HepG2 (cell line): ENCODE measurements around the gene AKT2. TPM values are rescaled to one million over a fixed set of nuclear protein-coding genes. Genes with fewer than 3 reads are reported as not detected.

ENCODE experiments used
- ARID5B ChIP-seq: IDR thresholded peaks from 2 replicates; pipeline ENCODE4 v1.4.0; 2020; ENCODE audit warnings: mild to moderate bottlenecking, missing genetic modification reagents
- CEBPB ChIP-seq: IDR thresholded peaks from 2 replicates; pipeline ENCODE4 v1.6.1; 2011; ENCODE audit warnings: low read depth, low read length, improper control_type of control experiment, borderline replicate concordance
- ERF ChIP-seq: IDR thresholded peaks from 2 replicates; pipeline ENCODE4 v1.6.1; 2018; ENCODE audit warnings: missing biosample characterization, missing genetic modification reagents
- FOXC1 ChIP-seq: sonication (generic); formaldehyde crosslinking; IDR thresholded peaks from 2 replicates; pipeline ENCODE4 v1.8.0; 2022; ENCODE audit warnings: mild to moderate bottlenecking, missing genetic modification reagents, borderline replicate concordance
- FOXJ3 ChIP-seq: sonication (generic); formaldehyde crosslinking; IDR thresholded peaks from 2 replicates; pipeline ENCODE4 v1.4.0; 2020; ENCODE audit warnings: missing genetic modification reagents, mild to moderate bottlenecking, borderline replicate concordance
- HHEX ChIP-seq: IDR thresholded peaks from 2 replicates; pipeline ENCODE4 v1.6.1; 2016; ENCODE audit warnings: control low read depth
- HNF4G ChIP-seq, 2 experiments: sonication (generic) in 1 of 2; formaldehyde crosslinking in 1 of 2; IDR thresholded peaks; 2 replicates each; pipeline versions ENCODE4 v1.4.0 to v1.6.1; 2011 to 2020; ENCODE audit warnings: borderline replicate concordance in 2 of 2, low read depth in 2 of 2, mild to moderate bottlenecking in 2 of 2, low read length in 1 of 2, missing genetic modification reagents in 1 of 2, moderate library complexity in 1 of 2
- POGZ ChIP-seq: sonication (generic); formaldehyde crosslinking; IDR thresholded peaks from 2 replicates; pipeline ENCODE4 v1.4.0; 2020; ENCODE audit warnings: mild to moderate bottlenecking, missing genetic modification reagents
- PPARG ChIP-seq: conservative IDR thresholded peaks from 2 replicates; pipeline ENCODE4 v1.6.1; 2016; ENCODE audit warnings: missing biosample characterization, missing genetic modification reagents
- SP140L ChIP-seq: sonication (generic); formaldehyde crosslinking; IDR thresholded peaks from 2 replicates; pipeline ENCODE4 v1.4.0; 2020; ENCODE audit warnings: missing genetic modification reagents, borderline replicate concordance
- SP4 ChIP-seq: sonication (generic); formaldehyde crosslinking; IDR thresholded peaks from 2 replicates; pipeline ENCODE4 v1.8.1; 2023; ENCODE audit warnings: mild to moderate bottlenecking, missing genetic modification reagents
- SRSF1 ChIP-seq: fragments of 200-400 bp; formaldehyde crosslinking; optimal IDR thresholded peaks from 2 replicates; pipeline ENCODE3; 2017; ENCODE audit warnings: mild to moderate bottlenecking, low read depth, low read length, moderate library complexity
- SUZ12 ChIP-seq: fragments of 150-350 bp; IDR thresholded peaks from 2 replicates; pipeline ENCODE4 v1.6.1; 2014; ENCODE audit warnings: low read depth, low read length
- TAF1 ChIP-seq: sonication (generic); formaldehyde crosslinking; IDR thresholded peaks from 2 replicates; pipeline ENCODE4 v1.4.0; 2020; ENCODE audit warnings: missing genetic modification reagents
- ZSCAN5A ChIP-seq: sonication (generic); formaldehyde crosslinking; IDR thresholded peaks from 2 replicates; pipeline ENCODE4 v1.8.0; 2022; ENCODE audit warnings: mild to moderate bottlenecking, missing genetic modification reagents, borderline replicate concordance
- polyA plus RNA-seq, 8 experiments: library from polyadenylated mRNA; depleted of rRNA in 3 of 8; stranded (reverse) in 7 of 8; unstranded in 1 of 8; fragments of >200 nt; fragmentation: Illumina TruSeq in 4 of 8; extraction: Trizol in 4 of 8; gene quantifications; 2 replicates each; pipeline versions ENCODE4 v1.2.1 to v1.2.3, GENCODE V29; 2011 to 2016; ENCODE audit warnings: low read depth in 4 of 8, missing spikeins in 1 of 8, mixed read lengths in 1 of 8; ENCODE audit not compliant: insufficient read depth in 1 of 8
- total RNA-seq, 5 experiments: library from RNA; depleted of rRNA; stranded (reverse); fragments of >200 nt; fragmentation: Illumina TruSeq; extraction: Trizol; gene quantifications; 2 replicates each; pipeline ENCODE4 v1.2.3, GENCODE V29; 2016; ENCODE audit warnings: low read depth in 1 of 5
- TF ChIP-seq, protein P1 (sequence below): sonication (generic); formaldehyde crosslinking; IDR thresholded peaks from 2 replicates; pipeline ENCODE4 v1.8.1; 2023; ENCODE audit warnings: mild to moderate bottlenecking, missing genetic modification reagents
- TF ChIP-seq, protein P2 (sequence below): sonication (generic); formaldehyde crosslinking; IDR thresholded peaks from 2 replicates; pipeline ENCODE4 v1.4.0; 2020; ENCODE audit warnings: missing genetic modification reagents, borderline replicate concordance
- TF ChIP-seq, protein P3 (sequence below): sonication (generic); formaldehyde crosslinking; IDR thresholded peaks from 2 replicates; pipeline ENCODE4 v1.5.0; 2020; ENCODE audit warnings: missing genetic modification reagents, mild to moderate bottlenecking, borderline replicate concordance

AKT2 gene
- total and polyA plus RNA-seq, 2 of the 13 experiments (the other 11 are each of a cell fraction or from before 2014, with no cell fraction given), result 82.1 to 173 TPM

DNA sequence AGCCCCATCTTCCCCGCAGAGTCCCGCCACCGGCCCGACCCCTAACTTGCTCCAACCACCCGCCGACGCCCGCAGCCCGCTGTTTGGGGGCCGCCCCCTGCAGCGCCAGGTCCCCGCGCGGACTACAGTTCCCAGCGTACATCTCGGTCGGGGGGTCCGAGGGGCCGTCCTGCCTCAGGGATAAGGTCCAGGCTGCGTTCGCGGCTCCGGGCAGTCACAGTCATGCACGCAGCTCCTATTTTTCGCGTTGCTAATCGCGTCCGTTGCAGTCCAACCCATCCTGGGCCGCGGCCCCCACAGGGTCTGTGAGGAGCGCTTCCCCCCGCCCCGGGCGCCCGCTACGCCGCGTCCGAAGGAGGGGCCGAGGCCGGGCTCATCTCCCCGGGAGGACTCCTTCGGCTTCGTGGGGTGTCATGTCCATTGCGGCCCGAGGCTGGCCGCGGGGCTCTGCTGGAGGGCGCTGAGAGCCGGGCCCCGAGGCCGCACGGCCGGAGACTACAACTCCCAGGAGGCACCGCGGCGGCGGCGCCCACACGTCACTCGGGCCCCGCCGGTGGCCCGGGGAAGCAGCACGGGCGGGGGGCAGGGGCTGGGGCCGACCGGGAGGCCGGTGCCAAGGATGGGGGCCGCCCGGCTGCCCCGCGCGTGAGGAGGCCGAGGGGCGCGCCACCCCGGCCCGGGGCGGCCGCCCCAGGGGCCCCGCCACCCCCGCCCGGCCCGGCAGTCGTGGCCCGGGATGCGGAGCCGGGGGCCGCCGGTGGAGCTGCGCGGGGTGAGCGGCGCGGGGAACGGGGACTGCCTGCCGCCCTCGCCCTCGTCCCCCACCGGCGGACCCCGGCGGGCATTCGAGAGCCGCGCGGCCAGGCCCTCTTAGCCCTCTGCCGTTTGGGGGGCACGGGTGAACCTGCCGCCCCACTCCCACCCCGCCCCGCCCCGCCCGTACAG lies 94.0 kb downstream of the AKT2 start, which contains the start of gene MAP3K10 (continued):
- peak; percentile 20; the same call in 1 of the 2 replicates for TF ChIP-seq ARID5B (CRISPR knock-in tag)
- TF ChIP-seq ERF (CRISPR knock-in tag), result no peak
- TF ChIP-seq, protein P1, sequence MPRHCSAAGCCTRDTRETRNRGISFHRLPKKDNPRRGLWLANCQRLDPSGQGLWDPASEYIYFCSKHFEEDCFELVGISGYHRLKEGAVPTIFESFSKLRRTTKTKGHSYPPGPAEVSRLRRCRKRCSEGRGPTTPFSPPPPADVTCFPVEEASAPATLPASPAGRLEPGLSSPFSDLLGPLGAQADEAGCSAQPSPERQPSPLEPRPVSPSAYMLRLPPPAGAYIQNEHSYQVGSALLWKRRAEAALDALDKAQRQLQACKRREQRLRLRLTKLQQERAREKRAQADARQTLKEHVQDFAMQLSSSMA (CRISPR knock-in tag), result peak; percentile 64; the same call in 1 of the 2 replicates
- TF ChIP-seq, protein P2, sequence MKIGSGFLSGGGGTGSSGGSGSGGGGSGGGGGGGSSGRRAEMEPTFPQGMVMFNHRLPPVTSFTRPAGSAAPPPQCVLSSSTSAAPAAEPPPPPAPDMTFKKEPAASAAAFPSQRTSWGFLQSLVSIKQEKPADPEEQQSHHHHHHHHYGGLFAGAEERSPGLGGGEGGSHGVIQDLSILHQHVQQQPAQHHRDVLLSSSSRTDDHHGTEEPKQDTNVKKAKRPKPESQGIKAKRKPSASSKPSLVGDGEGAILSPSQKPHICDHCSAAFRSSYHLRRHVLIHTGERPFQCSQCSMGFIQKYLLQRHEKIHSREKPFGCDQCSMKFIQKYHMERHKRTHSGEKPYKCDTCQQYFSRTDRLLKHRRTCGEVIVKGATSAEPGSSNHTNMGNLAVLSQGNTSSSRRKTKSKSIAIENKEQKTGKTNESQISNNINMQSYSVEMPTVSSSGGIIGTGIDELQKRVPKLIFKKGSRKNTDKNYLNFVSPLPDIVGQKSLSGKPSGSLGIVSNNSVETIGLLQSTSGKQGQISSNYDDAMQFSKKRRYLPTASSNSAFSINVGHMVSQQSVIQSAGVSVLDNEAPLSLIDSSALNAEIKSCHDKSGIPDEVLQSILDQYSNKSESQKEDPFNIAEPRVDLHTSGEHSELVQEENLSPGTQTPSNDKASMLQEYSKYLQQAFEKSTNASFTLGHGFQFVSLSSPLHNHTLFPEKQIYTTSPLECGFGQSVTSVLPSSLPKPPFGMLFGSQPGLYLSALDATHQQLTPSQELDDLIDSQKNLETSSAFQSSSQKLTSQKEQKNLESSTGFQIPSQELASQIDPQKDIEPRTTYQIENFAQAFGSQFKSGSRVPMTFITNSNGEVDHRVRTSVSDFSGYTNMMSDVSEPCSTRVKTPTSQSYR, result no peak
- TF ChIP-seq FOXJ3 (CRISPR knock-in tag), result no peak
- no peak for TF ChIP-seq PPARG
- TF ChIP-seq POGZ (CRISPR knock-in tag), result peak; percentile 55; the same call in 1 of the 2 replicates
- TF ChIP-seq, protein P3, sequence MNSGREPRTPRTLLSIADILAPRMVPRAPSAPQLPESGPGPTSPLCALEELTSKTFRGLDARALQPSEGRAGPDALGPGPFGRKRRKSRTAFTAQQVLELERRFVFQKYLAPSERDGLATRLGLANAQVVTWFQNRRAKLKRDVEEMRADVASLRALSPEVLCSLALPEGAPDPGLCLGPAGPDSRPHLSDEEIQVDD (CRISPR knock-in tag), result no peak
- TF ChIP-seq SP140L (CRISPR knock-in tag), result no peak
- 0 out of 2 replicates have a peak, but pooled peaks have one; percentile 15 for TF ChIP-seq SP4 (CRISPR knock-in tag)
- no peak for TF ChIP-seq CEBPB
- TF ChIP-seq TAF1 (CRISPR knock-in tag), result 0 out of 2 replicates have a peak, but pooled peaks have one; percentile 33
- peak; percentile 59 for TF ChIP-seq SRSF1
- peak; percentile 49 for TF ChIP-seq SUZ12
- TF ChIP-seq FOXC1 (CRISPR knock-in tag), result peak; percentile 59; the same call in 1 of the 2 replicates
- no peak for TF ChIP-seq HHEX (CRISPR knock-in tag)
- peak; percentile 7; the same call in 1 of the 2 replicates for TF ChIP-seq HNF4G (IDR thresholded peaks at IDR 0.05; ENCODE audit: borderline replicate concordance, low read depth, low read length)
- TF ChIP-seq HNF4G (CRISPR knock-in tag; IDR thresholded peaks at IDR 0.05; ENCODE audit: borderline replicate concordance, low read depth), result no peak
- no peak for TF ChIP-seq ZSCAN5A (CRISPR knock-in tag)
